GM18499 (cell line): Measurements from ENCODE around the gene BLCAP.

Source experiments
- ATAC-seq: cut with Tn5 transposase; IDR thresholded peaks from one replicate; pipeline ENCODE4 v1.9.1; 2021; ENCODE audit warnings: moderate number of reproducible peaks; ENCODE audit not compliant: insufficient read depth, unreplicated experiment

BLCAP gene

GRCh38 chr20:37533154-37533715 is 5.6 kb upstream of the BLCAP start:
- ATAC-seq = no peak

GRCh38 chr20:37531856-37532255 is 4.2 kb upstream of the BLCAP start:
- no peak for ATAC-seq

- ATAC-seq = no peak
These were observed 3.0 kb upstream of the BLCAP start for GRCh38 chr20:37530696-37531095.

GRCh38 chr20:37529968-37530600 is 2.4 kb upstream of the BLCAP start:
- no peak for ATAC-seq

GRCh38 chr20:37529214-37529967 is 1.7 kb upstream of the BLCAP start:
- no peak for ATAC-seq

- ATAC-seq = no peak
These were observed 954 bp upstream of the BLCAP start for GRCh38 chr20:37528446-37529213.

- ATAC-seq = no peak
These were observed 638 bp downstream of the BLCAP start for GRCh38 chr20:37526839-37527637.

GRCh38 chr20:37526238-37526838 is 1.3 kb downstream of the BLCAP start:
- ATAC-seq = no peak

GRCh38 chr20:37525810-37526209 is 1.9 kb downstream of the BLCAP start:
- ATAC-seq = no peak

GRCh38 chr20:37524859-37525708 is 2.6 kb downstream of the BLCAP start:
- ATAC-seq = no peak

GRCh38 chr20:37523911-37524700 is 3.6 kb downstream of the BLCAP start:
- no peak for ATAC-seq

GRCh38 chr20:37523012-37523391 is 4.7 kb downstream of the BLCAP start:
- ATAC-seq = no peak

- ATAC-seq = no peak
These were observed 5.2 kb downstream of the BLCAP start for GRCh38 chr20:37522260-37523011.

GRCh38 chr20:37521061-37521771 is 6.5 kb downstream of the BLCAP start, which contains the start of gene NNAT:
TSS of gene NNAT (plus strand) at chr20:37521250. CDS start at chr20:37521332, 82 bp downstream.
- no peak for ATAC-seq

- ATAC-seq = no peak
These were observed 7.2 kb downstream of the BLCAP start for GRCh38 chr20:37520419-37520955.
